ENCODE measurements around the gene CLMP. TPM values are rescaled to one million over a fixed set of nuclear protein-coding genes. Genes with fewer than 3 reads are reported as not detected.

CLMP gene
- total RNA-seq, 3 donors from 2014 or later = 4.7 to 84.9 (median 11.0) TPM

- ATAC-seq = no peak
- no peak for DNase-seq
- intact Hi-C loops (cut with DNase I, micrococcal nuclease) = no loop called here
Measured at GRCh38 chr11:123187248-123187647, 7.8 kb downstream of the CLMP start.

GRCh38 chr11:123186286-123186685, 8.8 kb downstream of the CLMP start:
- intact Hi-C loops (cut with DNase I, micrococcal nuclease) = no loop called here
- no peaks in the 10 kb centered on the region for H3K9me3 ChIP-seq
- no peak for TF ChIP-seq CTCF (IDR thresholded peaks at IDR 0.05)
- H3K4me3 ChIP-seq = no peak overlapping the region
- H3K4me1 ChIP-seq (ENCODE audit: low read depth) = no peaks in the 10 kb centered on the region
- no peaks in the 10 kb centered on the region for H3K36me3 ChIP-seq (ENCODE audit: low read depth)
- DNase-seq = no peak
- ATAC-seq = no peak

More at GRCh38 chr11:123187248-123187647, 7.8 kb downstream of the CLMP start:
- Histone ChIP-seq H3K4me1 (ENCODE audit: low read depth) (no peaks in the 10 kb centered on the region), H3K4me3 (no peak overlapping the region), H3K9me3 (no peaks in the 10 kb centered on the region), H3K36me3 (ENCODE audit: low read depth) (no peaks in the 10 kb centered on the region)
- TF ChIP-seq CTCF (IDR thresholded peaks at IDR 0.05) = no peak

GRCh38 chr11:123185326-123185725, 9.7 kb downstream of the CLMP start:
- no peak overlapping the region for H3K4me3 ChIP-seq
- ATAC-seq (no peak), DNase-seq (no peak)
- no peaks in the 10 kb centered on the region for H3K4me1 ChIP-seq (ENCODE audit: low read depth)
- no peak for TF ChIP-seq CTCF (IDR thresholded peaks at IDR 0.05)
- intact Hi-C loops (cut with DNase I, micrococcal nuclease) = no loop called here
- H3K9me3 ChIP-seq = no peaks in the 10 kb centered on the region
- no peaks in the 10 kb centered on the region for H3K36me3 ChIP-seq (ENCODE audit: low read depth)

GRCh38 chr11:123184531-123184930, 10.5 kb downstream of the CLMP start:
- ATAC-seq (no peak), DNase-seq (no peak)
- TF ChIP-seq CTCF (IDR thresholded peaks at IDR 0.05) = no peak
- no peaks in the 10 kb centered on the region for H3K4me1 ChIP-seq (ENCODE audit: low read depth)
- no peaks in the 10 kb centered on the region for H3K9me3 ChIP-seq
- intact Hi-C loops (cut with DNase I, micrococcal nuclease) = no loop called here
- H3K36me3 ChIP-seq (ENCODE audit: low read depth) = no peaks in the 10 kb centered on the region
- H3K4me3 ChIP-seq = no peak overlapping the region

GRCh38 chr11:123183391-123184099, 11.5 kb downstream of the CLMP start:
- Histone ChIP-seq H3K9me3 (no peaks in the 10 kb centered on the region), H3K4me3 (no peak overlapping the region), H3K36me3 (ENCODE audit: low read depth) (no peaks in the 10 kb centered on the region), H3K4me1 (ENCODE audit: low read depth) (no peaks in the 10 kb centered on the region)
- DNase-seq (no peak), ATAC-seq (no peak)
- intact Hi-C loops (cut with DNase I, micrococcal nuclease) = no loop called here
- TF ChIP-seq CTCF (IDR thresholded peaks at IDR 0.05) = no peak

All from mucosa of descending colon (tissue), 3 donors.